Globus pallidus (tissue), 1 donor: Measurements from ENCODE around the gene FAM114A2.
"Not testable (repeated sequence)": the region's sequence is repeated elsewhere in the genome, so short reads cannot be mapped to it uniquely, and the experiment has no call there.

Experiments used
- DNase-seq: peaks from one replicate; pipeline ENCODE4 v3.0.0-alpha.2; 2015; ENCODE audit warnings: low spot score

The FAM114A2 gene

DNA sequence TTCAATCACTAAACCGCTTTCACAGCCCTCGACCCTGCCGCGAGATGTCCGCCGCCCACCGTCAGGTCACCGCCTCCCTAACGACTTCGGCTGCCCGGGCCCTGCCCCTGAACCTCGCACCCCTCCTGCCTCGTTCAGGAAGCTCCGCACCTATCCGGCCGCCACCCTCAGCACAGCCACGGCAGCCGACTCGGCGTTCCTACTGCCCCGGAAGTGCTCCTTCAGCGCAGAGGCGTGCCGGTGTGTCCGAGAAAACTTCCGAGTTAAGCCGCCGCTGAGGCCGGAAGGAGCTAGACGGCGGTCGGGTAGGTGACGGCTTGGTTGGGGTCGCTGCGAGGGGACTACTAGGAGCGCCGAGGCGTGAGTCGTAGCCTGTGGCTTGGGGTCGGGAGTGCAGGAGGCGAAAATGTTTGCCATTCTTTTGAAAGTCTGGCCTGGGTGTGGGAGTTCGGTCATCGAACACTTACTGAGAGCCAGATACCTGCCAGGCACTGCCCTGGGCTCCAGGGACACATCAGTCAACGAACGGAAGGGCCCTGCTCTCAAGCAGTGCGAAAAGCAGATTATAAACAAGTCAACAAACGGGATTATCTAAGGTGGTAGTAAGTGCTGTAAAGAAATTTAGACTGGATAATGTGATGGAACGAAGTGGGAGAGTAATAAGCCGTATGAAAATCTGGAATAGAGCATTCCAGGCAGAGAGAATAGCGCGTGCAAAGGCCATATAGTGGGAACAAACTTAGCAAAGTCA lies at the start of gene FAM114A2, which contains the start of gene MFAP3:
FAM114A2 (minus strand) TSS at position 204 of the 751 bp plus-strand sequence. CDS start 3,957 bp downstream, outside the sequence.
MFAP3 (plus strand) TSS at position 261 of the 751 bp plus-strand sequence. CDS start 10,756 bp downstream, outside the sequence.
- DNase-seq: peak; percentile 73

- DNase-seq: peak; percentile 59
Observed at GRCh38 chr5:154087260-154087659, 48.5 kb upstream of the FAM114A2 start.

DNA sequence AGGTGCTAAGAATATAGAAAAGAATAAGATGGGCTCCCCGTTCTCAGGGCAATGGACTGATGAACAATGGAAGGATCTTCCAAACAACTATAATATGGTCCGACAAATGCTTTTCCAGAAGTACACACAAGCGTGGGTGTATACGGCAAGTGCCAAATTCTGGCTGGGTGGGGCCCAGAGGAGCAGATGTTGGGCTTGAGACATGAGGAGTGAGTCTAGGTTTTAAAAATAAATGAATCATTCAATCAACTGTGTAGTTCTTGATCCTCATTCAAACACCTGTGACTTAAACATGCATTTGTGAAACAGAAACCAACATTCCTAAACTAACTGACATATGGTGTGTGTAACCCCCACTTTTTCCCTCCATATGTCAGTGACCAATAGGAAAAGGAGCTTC lies 47.9 kb upstream of the FAM114A2 start:
- DNase-seq: no peak

GRCh38 chr5:154086146-154086545 lies 47.4 kb upstream of the FAM114A2 start:
- no peak for DNase-seq

- no peak for DNase-seq
Observed at GRCh38 chr5:154084062-154084639, 45.4 kb upstream of the FAM114A2 start.

DNA sequence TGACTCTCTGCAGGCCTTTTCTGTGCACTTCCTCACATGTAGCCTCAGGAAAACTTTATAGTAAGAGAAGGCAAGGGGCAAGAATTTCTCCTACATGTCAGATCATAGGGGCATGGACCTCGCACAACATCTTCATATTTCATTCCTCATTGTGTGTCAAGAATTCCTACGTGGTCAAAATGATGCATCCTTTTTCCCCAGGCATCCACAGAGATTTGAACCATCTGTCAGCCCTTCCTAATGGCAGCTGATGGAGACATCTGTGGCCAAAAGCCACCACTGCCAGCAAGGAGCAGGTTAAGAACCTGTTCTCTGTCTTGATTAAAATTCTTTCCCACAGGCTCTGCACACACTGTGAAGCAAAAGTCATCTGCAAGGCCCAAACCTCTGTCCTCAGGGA lies 42.5 kb upstream of the FAM114A2 start:
- DNase-seq: no peak

- no peak for DNase-seq
Observed at GRCh38 chr5:154078272-154078671, 39.6 kb upstream of the FAM114A2 start.

DNA sequence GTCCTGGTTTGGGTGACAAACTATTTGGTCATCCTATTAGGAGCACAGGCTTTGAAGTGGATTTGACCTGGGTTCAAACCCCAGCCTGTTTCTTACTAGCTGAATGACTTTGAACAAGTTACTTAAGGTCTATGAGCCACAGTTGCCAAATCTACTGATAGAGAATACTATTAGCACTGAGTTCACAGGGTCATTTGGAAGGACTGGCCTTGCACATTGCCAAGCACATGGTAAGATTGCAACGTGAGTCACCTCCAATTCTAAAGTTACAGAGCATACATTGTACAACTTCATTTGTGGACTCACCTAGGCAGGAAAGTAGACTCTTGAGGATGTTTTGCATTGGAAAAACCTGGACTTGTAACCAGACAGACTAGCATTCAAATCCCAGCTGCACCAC lies 39.0 kb upstream of the FAM114A2 start:
- DNase-seq: no peak

- DNase-seq: no peak
Observed at GRCh38 chr5:154076240-154076922, 37.7 kb upstream of the FAM114A2 start.

DNA sequence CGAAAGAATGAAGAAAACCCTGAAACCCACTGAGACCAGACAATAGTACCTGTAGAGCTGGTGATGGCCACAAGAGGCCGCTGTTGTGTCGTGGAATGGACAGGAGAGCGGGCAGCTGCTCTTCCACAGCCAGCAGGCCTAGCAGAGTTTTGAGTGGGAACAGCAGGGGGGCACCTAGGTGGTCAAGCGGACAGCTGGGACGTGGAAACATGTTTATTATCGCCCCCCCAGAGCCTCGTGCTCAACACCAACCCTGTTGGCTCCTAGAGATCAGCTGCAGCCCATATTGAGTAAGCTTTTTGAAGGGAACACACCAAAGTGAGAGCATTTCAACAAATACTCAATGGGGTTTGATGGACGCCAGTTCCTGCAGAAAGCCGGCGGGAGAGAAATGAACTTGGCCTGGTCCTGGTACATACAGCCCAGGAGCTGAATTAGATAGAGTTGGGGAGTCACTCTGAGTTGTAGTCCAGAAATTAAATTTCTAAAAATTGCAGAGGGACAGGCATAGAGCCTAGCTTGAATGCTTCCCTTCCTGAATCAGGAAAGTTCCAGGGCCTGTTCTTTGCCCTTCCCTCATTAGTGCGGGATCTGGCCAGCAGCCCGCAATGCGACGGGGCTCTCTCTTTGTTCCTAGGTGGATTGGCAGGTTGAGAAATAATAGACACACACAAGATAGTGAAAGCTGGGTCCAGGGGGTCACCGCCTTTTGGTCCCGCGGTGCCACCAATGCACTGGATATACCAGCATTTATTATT lies 33.9 kb upstream of the FAM114A2 start:
- DNase-seq: peak; percentile 71

DNA sequence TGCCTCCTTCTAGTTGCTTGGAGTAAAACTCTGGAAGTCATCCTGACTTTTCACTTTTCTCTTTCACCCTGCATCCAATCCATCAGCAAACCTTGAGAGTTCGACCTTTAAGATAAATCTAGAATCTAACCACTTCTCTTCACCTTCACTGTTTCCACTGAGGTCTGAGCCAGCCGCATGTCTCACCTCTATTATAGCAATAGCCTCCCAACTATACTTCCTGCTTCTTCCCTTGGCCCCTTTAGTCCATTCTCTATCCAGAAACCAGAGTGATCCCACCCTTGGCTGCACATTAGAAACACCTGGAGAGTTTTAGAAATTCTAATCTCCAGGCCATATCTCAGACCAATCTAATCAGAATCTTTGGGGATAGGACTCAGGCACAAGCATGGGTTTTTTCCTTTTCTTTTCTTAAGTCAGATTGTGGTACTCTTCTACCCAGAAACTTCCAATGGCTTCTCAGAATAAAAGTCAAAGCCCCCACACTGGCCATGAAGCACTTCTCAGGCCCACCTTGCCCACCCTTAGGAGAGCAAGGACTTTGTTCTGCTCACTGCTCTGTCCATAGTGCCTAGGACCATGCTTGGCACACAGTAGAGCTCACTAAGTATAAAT lies 33.2 kb upstream of the FAM114A2 start:
- no peak for DNase-seq

DNA sequence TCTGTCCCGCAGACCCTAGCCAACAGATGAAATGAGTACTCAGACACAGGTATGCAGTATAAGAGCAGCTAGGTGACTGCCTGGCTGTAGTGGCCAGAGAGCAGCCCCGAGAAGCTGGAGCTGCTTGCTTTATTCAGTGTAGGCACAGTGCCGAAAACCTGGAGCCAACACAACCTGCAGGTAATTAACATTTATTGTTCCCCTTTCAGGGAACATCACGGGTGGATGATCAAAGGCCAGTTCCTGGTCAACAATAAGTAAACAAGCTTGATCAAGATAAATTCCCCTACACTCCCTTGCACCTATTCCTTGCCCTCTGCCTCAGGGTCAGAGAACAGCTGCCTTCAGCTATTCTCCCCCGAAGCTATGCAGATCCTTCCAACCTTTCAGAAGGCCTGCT lies 31.1 kb upstream of the FAM114A2 start:
- not testable (repeated sequence) for DNase-seq

DNA sequence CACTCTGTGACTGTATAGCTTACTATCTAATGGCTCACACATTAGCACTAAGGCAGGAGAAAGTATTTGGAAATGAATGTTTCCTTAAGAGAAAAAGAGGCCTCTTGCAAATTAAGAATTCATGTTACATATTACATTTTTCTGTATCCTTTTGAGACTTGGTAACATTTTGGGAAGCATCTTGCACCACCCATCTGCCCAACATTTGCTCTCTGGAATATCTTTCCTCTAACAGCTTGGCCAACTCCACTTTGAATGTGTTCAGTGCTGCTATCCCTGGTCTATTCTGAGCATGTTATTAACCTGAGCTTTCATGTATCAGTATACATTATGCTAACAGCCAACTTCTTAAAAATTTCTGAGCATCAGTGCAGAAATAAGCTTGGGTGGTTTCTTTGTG lies 27.3 kb upstream of the FAM114A2 start:
- no peak for DNase-seq

GRCh38 chr5:154063372-154063771 lies 24.7 kb upstream of the FAM114A2 start:
- no peak for DNase-seq

- no peak for DNase-seq
Observed at GRCh38 chr5:154060606-154061005, 21.9 kb upstream of the FAM114A2 start.

DNA sequence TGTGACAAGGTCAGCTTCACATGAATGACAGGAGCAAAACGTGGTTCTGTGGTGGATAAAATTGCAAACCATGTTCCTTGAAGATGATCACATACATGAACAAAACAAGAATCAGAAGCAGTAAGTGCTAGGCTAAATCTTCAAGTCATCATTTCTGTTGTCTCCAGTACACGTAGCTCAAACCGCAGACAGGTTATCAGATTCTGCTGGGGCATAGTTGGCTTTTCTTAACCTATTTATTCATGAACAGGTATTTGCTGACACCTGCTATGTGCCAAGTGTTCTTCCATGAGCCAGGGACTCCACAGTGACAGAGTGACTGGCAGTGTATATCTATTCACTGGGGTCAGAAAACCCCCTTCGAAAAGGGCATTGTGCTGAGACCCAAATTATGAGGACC lies 20.9 kb upstream of the FAM114A2 start:
- no peak for DNase-seq

DNA sequence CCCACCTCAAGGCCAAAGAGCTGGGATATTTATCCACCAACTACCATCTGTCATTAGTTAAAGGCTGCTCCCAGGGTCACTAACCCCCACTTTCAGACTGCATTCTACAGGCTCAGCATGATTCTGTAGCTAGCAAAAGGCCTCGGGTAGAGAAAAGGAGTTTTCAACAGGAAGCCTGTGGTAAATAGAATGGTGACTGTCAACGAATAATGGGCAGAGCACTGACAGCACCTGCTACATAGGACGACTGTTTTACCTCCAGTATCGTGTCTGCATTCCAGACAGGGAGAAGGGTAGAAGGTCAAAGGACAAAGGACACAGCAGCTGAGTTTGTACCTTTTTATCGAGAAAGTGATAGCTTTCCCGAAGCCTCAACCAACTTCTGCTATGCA lies 20.3 kb upstream of the FAM114A2 start:
- no peak for DNase-seq

GRCh38 chr5:154058055-154059038 lies 19.6 kb upstream of the FAM114A2 start:
- no peak for DNase-seq

- no peak for DNase-seq
Observed at GRCh38 chr5:154055201-154055600, 16.5 kb upstream of the FAM114A2 start.

DNA sequence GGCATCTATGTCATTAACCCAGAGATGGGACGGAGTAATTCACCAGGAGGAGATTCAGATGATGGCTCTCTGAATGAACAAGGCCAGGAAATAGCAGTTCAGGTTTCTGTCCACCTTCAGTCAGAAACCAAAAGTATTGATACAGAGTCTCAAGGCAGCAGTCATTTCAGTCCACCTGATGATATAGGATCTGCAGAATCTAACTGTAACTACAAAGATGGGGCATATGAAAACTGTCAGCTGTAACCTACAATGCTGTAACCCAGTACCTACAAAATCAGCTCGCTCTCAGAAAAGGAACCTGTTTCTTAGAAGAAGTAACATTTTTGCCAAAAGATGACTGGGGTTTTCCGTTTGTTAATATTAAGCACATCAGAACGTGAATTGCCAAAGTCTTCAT lies 14.8 kb upstream of the FAM114A2 start:
- DNase-seq: no peak

DNA sequence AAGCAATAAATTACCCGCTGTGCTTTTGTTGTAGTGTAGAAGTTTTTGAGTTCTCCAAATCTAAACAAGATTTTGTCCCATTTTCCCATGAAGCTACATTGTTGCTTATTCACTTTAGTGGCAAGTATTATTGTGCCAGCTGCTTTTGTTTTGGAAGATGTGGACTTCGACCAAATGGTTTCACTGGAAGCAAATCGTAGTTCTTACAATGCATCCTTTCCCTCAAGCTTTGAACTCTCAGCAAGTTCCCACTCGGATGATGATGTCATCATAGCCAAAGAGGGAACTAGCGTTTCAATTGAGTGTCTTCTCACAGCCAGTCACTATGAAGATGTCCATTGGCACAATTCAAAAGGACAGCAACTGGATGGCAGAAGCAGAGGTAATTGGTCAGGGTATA lies 10.9 kb upstream of the FAM114A2 start:
- peak; percentile 29 for DNase-seq
